H4 (cell line): ENCODE results near the gene YIPF3. TPM values are rescaled to one million over a fixed set of nuclear protein-coding genes. Genes with fewer than 3 reads are reported as not detected.
"Not testable (repeated sequence)": the region's sequence is repeated elsewhere in the genome, so short reads cannot be mapped to it uniquely, and the experiment has no call there.

ENCODE experiments used
- DNase-seq: peaks from one replicate; pipeline ENCODE4 v3.0.0-alpha.2; 2015; ENCODE audit warnings: low spot score
- total RNA-seq: library from RNA; depleted of rRNA; stranded (reverse); fragments of >200 nt; shearing (Covaris generic); gene quantifications from 2 replicates; pipeline ENCODE4 v1.2.3, GENCODE V29; 2014; rRNA removed

Gene YIPF3
- 188 and 210 TPM in 2 replicates for total RNA-seq

- DNase-seq: peak; percentile 98
These were observed at the start of gene YIPF3, which contains the start of gene POLR1C for GRCh38 chr6:43516697-43517504. TSS of gene YIPF3 (minus strand) at chr6:43516926. CDS start at chr6:43516807, 119 bp downstream. TSS of gene POLR1C (plus strand) at chr6:43517089. CDS start at chr6:43517110, 21 bp downstream.

- DNase-seq: no peak
These were observed 42.6 kb upstream of the YIPF3 start for GRCh38 chr6:43559328-43559727.

- not testable (repeated sequence) for DNase-seq
These were observed 40.9 kb upstream of the YIPF3 start for GRCh38 chr6:43557620-43558019.

GRCh38 chr6:43547222-43547621 lies 30.5 kb upstream of the YIPF3 start:
- no peak for DNase-seq

- DNase-seq: no peak
These were observed 27.7 kb upstream of the YIPF3 start for GRCh38 chr6:43544461-43544860.

GRCh38 chr6:43541774-43542471 lies 25.2 kb upstream of the YIPF3 start:
- DNase-seq: no peak

- no peak for DNase-seq
These were observed 23.8 kb upstream of the YIPF3 start for GRCh38 chr6:43540507-43540906.

- not testable (repeated sequence) for DNase-seq
These were observed 22.7 kb upstream of the YIPF3 start for GRCh38 chr6:43539409-43539808.

- DNase-seq: not testable (repeated sequence)
These were observed 22.3 kb upstream of the YIPF3 start for GRCh38 chr6:43538986-43539385.

GRCh38 chr6:43532201-43532600 lies 15.5 kb upstream of the YIPF3 start:
- DNase-seq: no peak

- DNase-seq: no peak
These were observed 7.8 kb upstream of the YIPF3 start for GRCh38 chr6:43524483-43524961.

- no peak for DNase-seq
These were observed 6.6 kb upstream of the YIPF3 start for GRCh38 chr6:43523284-43523683.

GRCh38 chr6:43522547-43523261 lies 6.0 kb upstream of the YIPF3 start:
- no peak for DNase-seq

- no peak for DNase-seq
These were observed 5.1 kb upstream of the YIPF3 start for GRCh38 chr6:43521836-43522235.

- DNase-seq: no peak
These were observed 3.4 kb upstream of the YIPF3 start for GRCh38 chr6:43520097-43520496.

GRCh38 chr6:43517505-43518357 lies 1.0 kb upstream of the YIPF3 start:
- no peak for DNase-seq

- no peak for DNase-seq
These were observed 394 bp downstream of the YIPF3 start for GRCh38 chr6:43516367-43516696.

GRCh38 chr6:43515808-43516207 lies 918 bp downstream of the YIPF3 start:
- no peak for DNase-seq

- no peak for DNase-seq
These were observed 4.8 kb downstream of the YIPF3 start for GRCh38 chr6:43511824-43512415.

- DNase-seq: no peak
These were observed 5.9 kb downstream of the YIPF3 start for GRCh38 chr6:43510827-43511163.
